Chondrocyte (in vitro differentiated cells): ENCODE data around the gene DUSP10. TPM values are rescaled to one million over a fixed set of nuclear protein-coding genes. Genes with fewer than 3 reads are reported as not detected.

ENCODE experiments used
- DNase-seq: peaks from one replicate; pipeline ENCODE4 v3.0.0; 2021; ENCODE audit warnings: mixed read lengths, low spot score
- H3K27ac Mint-ChIP-seq: one replicate; pipeline ENCODE4 v1.8.0; 2021; ENCODE audit warnings: mild to moderate bottlenecking, moderate library complexity, mixed read lengths; ENCODE audit not compliant: unreplicated experiment
- H3K27me3 Mint-ChIP-seq: 2 replicates; pipeline ENCODE4 v1.8.0; 2021; ENCODE audit warnings: low read depth, mixed read lengths
- H3K36me3 Mint-ChIP-seq: 2 replicates; pipeline ENCODE4 v1.8.0; 2021; ENCODE audit warnings: low read depth, mixed read lengths
- H3K4me1 Mint-ChIP-seq: 2 replicates; pipeline ENCODE4 v1.8.0; 2021; ENCODE audit warnings: low read depth, mild to moderate bottlenecking, mixed read lengths
- H3K4me3 Mint-ChIP-seq: one replicate; pipeline ENCODE4 v1.8.0; 2021; ENCODE audit warnings: mild to moderate bottlenecking, moderate library complexity, mixed read lengths; ENCODE audit not compliant: unreplicated experiment
- H3K9me3 Mint-ChIP-seq: 2 replicates; pipeline ENCODE4 v1.8.0; 2021; ENCODE audit warnings: low read depth, mixed read lengths
- total RNA-seq: library from RNA; stranded (reverse); gene quantifications from 3 replicates; pipeline ENCODE4 v1.2.1, GENCODE V29; 2021
- TF ChIP-seq, protein P1 (sequence below): fragments of 200-600 bp; sonication (generic); IDR thresholded peaks from 2 replicates; pipeline ENCODE4 v1.5.0; 2021; ENCODE audit warnings: antibody characterized with exemption, mild to moderate bottlenecking, moderate library complexity

DUSP10 gene
- total RNA-seq, 1 donor from 2014 or later: 4.1 TPM

DNA sequence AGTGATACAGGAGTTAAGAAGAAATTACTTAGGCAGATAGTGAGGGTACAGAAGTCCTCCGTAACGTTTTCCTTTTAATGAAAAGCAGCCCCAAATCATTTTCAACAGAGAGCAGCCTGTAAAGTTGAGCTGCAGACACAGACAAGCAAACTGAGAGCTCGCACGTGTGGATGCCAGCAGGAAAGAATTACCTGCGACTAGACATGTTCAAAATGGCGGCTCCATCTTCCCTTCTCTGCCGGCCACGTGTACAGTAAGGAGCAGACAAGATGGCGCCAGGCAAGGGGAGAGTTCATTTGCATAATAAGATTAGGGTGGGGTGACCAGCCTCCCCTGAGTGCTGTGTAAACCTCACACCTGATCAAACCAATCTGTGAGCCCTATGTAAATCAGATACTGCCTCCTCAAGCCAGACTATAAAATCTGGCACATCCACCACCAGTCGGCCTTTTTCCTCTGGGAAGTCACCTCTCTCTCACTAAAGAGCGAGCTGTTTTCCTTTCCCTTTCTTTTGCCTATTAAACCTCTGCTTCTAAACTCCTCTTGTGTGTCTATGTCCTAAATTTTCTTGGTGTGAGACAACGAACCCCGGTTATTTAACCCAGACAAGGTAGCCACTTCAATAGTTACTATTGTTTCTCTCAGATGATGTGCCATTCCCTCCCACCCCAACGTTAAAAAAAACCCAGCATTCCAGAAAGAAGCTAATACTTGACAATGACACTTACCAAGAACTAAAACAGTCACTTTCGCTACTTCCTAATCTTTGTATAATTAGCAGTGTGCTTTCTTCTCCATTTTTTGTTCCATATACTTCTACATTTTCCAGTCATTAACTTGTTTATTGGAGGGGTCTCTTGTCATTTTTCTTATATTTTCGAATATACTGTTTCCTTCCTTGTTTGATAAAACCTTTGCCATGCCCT lies 27.4 kb downstream of the DUSP10 start:
- no peaks in the 10 kb centered on the region for H3K27me3 Mint-ChIP-seq
- H3K4me1 Mint-ChIP-seq: peaks cover 59% of the 10 kb centered on the region
- no peak overlapping the region for H3K4me3 Mint-ChIP-seq
- no peak overlapping the region for H3K27ac Mint-ChIP-seq
- TF ChIP-seq, protein P1, sequence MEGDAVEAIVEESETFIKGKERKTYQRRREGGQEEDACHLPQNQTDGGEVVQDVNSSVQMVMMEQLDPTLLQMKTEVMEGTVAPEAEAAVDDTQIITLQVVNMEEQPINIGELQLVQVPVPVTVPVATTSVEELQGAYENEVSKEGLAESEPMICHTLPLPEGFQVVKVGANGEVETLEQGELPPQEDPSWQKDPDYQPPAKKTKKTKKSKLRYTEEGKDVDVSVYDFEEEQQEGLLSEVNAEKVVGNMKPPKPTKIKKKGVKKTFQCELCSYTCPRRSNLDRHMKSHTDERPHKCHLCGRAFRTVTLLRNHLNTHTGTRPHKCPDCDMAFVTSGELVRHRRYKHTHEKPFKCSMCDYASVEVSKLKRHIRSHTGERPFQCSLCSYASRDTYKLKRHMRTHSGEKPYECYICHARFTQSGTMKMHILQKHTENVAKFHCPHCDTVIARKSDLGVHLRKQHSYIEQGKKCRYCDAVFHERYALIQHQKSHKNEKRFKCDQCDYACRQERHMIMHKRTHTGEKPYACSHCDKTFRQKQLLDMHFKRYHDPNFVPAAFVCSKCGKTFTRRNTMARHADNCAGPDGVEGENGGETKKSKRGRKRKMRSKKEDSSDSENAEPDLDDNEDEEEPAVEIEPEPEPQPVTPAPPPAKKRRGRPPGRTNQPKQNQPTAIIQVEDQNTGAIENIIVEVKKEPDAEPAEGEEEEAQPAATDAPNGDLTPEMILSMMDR: no peak
- H3K9me3 Mint-ChIP-seq: no peaks in the 10 kb centered on the region
- DNase-seq: no peak
- no peaks in the 10 kb centered on the region for H3K36me3 Mint-ChIP-seq

DNA sequence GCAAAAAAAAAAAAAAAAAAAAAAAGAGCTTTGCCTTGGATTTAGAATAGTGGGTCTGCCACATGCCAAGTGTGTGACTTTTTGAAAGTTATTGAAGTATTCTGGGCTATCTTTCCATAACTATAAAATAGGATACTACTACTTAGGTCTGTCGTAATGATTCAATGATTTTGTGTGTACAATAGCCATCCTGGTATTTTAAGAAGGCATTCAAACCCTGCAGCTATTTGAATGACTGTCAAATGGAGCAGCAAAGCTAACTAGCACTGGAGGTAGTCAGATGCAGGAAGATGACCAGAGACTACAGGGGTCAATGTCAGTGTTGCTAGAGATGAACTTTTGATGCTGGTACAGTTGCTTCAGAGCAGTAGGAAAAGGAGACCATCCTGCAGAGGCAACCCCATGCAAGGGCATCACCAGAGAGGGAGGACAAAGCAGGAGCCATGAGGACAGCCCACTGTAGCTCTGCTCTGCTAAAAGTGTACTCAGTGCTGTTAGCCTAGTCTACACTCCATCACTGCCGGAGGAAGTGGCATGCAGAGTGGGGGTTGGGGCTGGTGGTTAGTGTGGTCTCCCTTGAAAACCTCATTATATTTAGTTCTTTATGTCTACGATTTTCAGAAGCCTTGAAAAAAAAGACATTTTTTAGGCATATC lies 29.0 kb downstream of the DUSP10 start:
- peaks cover 44% of the 10 kb centered on the region for H3K4me1 Mint-ChIP-seq
- TF ChIP-seq, protein P1: no peak
- no peaks in the 10 kb centered on the region for H3K27me3 Mint-ChIP-seq
- no peaks in the 10 kb centered on the region for H3K9me3 Mint-ChIP-seq
- no peak overlapping the region for H3K27ac Mint-ChIP-seq
- DNase-seq: no peak
- H3K4me3 Mint-ChIP-seq: no peak overlapping the region
- no peaks in the 10 kb centered on the region for H3K36me3 Mint-ChIP-seq

DNA sequence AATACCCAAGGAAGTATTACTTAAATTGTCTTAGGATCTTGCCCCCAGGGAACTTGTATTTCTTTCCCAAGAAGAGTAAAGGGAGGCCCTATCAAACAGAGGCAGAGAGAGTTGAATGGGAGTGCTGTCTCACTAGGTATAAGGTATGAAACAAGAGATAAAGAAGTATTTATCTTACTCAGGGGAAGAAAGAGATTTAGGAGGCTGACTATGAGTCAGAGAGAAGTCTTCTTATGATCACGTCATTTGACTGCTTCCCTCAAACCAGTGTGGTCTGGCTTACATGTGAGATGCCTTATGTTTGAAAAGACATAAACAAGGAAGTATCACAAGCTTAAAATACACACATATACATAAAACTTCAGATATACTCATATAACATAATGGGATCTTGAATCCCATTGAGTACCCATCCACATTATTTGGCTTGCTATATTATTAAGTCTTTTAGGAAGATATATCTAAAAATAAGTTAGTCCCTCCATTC lies 29.6 kb downstream of the DUSP10 start:
- Mint-ChIP-seq H3K9me3 (no peaks in the 10 kb centered on the region), H3K36me3 (no peaks in the 10 kb centered on the region), H3K27me3 (no peaks in the 10 kb centered on the region), H3K27ac (no peak overlapping the region), H3K4me1 (peaks cover 39% of the 10 kb centered on the region), H3K4me3 (no peak overlapping the region)
- TF ChIP-seq, protein P1: no peak
- DNase-seq: no peak

DNA sequence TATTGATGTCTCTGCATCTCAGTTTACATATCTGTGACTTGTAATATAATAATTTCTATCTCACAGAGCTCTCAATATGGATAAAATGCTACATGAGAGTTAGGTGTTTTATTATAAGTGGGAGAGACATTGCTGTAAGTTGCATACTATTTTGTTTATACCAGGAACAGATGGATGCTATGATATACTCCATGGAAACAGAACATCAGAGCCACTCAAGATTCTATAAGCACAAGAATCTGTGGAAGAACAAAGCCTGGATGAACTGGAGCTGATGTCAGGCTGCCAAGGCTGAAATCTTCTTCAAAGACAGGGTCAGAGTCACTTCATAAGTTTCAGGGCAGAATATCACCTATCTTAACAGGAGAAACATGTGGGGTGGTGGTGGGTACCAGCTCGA lies 30.2 kb downstream of the DUSP10 start:
- Mint-ChIP-seq H3K4me1 (peaks cover 33% of the 10 kb centered on the region), H3K27me3 (no peaks in the 10 kb centered on the region), H3K36me3 (no peaks in the 10 kb centered on the region), H3K4me3 (no peak overlapping the region), H3K27ac (no peak overlapping the region), H3K9me3 (no peaks in the 10 kb centered on the region)
- DNase-seq: no peak
- TF ChIP-seq, protein P1: no peak

DNA sequence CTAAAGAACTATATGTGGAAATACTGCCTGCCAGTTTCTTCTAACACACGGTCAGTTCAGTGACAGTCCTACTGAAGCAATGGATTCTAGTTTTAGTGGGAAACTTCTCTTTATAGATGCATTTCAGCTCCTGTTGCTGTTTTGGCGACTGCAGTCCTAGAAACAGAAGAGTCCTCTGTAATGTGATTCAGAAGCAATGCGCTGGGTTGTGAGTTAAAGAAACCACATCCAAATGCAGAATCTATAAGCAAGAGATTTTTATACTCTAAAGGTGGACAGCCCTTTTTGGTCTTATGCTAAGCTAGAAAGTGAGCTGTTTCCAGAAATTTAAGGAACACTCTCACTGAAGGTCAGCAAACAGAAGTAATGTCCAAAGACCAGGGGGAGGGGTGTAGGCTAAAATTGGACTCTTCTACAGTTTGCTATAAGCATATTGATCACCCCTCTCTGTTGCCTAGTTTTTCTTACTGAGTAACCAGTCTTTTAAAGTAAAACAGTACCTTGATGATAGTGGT lies 30.8 kb downstream of the DUSP10 start:
- H3K36me3 Mint-ChIP-seq: no peaks in the 10 kb centered on the region
- peaks cover 28% of the 10 kb centered on the region for H3K4me1 Mint-ChIP-seq
- TF ChIP-seq, protein P1: no peak
- DNase-seq: no peak
- no peak overlapping the region for H3K27ac Mint-ChIP-seq
- no peaks in the 10 kb centered on the region for H3K9me3 Mint-ChIP-seq
- H3K27me3 Mint-ChIP-seq: no peaks in the 10 kb centered on the region
- no peak overlapping the region for H3K4me3 Mint-ChIP-seq
